ENCODE data around the gene PPP1R3G.
"Not testable (repeated sequence)": the region's sequence is repeated elsewhere in the genome, so short reads cannot be mapped to it uniquely, and the experiment has no call there.

Gene PPP1R3G

DNA sequence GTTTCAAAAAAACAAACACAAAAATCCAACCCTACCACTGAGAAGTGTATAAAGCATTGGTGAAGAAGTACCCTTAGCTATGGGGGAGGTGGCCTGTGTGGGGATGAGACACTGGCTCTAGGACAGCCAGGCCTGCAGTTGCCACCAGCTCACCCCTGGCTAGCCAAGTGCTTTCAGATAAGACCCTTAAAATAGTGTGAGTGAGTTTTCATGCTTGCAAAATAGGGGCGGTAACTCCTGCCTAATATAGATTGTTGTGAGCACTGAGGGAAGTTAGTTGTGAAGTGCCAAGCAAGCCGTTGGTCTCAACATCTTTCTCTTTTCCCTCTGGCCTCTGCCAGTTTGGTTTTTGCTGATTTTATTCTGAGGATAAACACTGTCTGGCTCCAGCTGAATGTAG lies 11.3 kb downstream of the PPP1R3G start:
- no peak for DNase-seq

DNA sequence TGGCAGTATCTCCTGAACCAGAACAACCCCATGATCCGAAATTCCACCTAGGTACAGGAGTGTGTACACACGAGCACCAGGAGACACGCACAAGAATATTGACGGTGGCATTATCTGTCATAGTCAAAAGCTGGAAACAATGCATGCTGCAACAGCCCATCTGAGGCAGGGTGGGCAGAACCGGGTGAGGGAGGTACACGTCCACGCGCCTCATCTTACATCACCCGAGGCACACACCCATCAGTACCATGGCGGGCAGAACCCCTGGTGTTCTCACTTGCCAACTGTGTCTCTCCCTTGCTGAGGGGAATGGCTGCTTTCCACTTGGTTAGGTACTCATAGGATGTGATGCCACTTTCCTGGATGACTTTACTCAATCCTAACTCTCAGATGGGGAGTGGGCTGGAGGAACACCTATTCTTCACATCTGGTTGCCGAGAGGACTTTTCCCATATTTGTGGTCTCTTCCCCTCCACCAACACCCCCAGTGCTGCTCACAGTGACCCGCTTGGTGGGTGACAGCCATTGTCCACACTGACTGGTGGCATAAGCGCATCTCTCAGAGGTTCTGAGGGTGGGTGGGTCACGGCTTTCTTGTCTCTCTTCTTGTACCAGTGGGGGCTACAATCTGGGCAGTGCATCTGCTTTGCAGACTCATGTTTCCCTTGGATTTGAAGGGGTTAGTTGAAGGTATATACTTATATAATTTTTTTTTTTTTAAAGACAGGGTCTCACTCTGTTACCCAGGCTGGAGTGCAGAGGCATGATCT lies 13.5 kb downstream of the PPP1R3G start:
- no peak for DNase-seq

DNA sequence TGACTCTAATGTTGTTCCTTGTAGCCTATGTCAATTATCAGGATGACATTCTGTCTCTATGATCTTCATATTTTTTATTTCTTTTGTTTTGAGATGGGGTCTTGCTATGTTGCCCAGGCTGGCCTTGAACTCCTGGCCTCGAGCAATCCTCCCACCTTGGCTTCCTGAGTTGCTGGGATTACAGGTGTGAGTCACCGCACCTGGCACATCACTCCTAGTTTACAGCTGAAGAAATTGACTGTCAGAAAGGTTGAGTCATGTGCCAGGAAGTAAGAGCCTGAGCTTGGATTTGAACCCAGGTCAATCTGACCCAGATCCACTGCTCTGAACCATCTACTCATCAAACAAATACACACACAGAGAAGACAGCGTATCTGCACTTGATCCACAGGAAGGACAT lies 14.4 kb downstream of the PPP1R3G start:
- no peak for DNase-seq

DNA sequence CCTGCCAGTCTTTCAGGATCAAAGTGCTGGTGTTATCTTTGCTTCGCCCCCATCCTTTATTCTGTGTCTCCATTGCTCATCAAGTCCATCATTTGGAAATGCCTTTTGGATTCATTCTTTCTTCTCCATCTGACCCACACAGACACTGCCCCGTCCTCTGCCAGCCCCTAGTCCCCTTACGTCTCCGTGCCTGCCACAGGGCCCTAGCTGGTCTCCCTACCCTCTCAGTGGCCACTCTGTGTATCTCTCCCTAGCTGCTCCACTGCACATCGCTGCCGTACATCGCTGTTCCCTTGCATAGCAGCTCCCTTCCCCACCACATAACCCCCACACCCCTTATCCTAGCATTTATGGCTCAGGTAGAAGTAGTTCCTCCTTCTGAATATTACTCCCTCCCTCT lies 15.7 kb downstream of the PPP1R3G start:
- DNase-seq: no peak

DNA sequence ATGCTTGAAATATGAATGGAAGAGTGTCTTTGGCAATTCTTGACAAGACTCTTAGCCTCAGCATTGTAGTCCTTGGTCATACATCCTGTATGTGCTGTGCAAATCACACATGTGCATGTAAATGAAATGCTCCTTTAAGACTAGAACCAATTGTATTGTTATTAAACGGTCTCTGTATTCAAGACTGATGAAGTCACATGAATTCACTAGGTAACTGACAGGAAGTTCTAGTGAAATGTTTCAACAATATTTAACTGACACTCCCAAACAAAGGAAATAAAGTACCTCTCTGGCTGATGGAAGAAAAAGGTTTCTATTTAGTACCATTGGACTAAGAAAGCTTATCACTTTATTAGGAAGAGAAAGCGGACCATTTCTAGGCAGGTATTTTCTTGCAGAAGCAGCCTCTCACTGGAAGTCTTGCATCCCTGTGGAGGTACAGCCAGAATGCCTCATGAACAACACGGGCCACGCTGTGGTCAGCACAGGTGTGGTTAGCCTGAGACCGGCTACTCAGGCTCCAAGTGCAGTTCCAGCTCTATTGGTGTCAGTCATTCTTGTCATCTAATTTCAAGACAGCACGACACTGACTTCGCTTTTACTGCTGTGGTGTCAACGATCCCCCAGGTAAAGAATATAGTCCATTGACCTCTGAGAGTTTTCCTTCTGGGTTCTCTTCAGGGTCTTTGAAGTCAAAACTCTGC lies 17.3 kb downstream of the PPP1R3G start:
- no peak for DNase-seq

DNA sequence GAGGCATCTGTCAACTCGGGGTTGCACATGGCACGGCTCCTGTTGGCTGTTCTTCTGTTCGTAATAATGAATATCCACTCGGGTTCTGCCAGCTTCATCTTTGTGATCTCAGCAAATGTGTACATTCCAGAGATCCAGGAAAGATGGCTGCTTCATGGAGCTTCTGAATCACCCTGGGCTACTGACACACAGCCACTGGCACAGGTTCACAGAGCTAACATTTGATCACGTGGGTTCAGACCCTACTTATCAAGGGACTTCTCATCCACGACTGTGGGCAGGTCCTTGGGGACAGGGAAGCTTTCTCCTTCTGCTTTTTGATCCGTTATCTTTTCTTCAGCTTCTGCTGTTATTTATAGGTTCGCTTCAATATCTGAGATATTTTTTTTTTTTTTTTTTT lies 18.1 kb downstream of the PPP1R3G start:
- no peak for DNase-seq

DNA sequence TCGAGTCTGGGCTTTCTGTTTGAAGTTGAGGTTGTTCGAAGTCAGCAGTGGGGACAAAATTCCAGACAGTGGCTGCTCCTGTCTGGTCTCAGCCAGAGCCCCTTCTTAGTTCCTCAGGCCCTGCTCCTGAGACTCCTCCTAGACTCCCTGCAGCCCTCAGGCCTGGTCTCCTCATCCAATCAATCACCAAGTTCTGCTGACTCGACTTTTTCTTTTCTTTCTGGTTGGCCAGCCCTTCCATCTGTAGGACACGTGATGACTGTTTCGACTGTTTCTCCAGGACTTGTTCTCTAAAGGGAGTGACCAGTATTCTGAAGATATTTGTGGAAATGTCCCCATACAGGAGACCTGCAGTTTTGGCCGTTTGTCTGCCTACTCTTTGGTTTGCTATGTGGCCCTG lies 19.5 kb downstream of the PPP1R3G start:
- no peak for DNase-seq

DNA sequence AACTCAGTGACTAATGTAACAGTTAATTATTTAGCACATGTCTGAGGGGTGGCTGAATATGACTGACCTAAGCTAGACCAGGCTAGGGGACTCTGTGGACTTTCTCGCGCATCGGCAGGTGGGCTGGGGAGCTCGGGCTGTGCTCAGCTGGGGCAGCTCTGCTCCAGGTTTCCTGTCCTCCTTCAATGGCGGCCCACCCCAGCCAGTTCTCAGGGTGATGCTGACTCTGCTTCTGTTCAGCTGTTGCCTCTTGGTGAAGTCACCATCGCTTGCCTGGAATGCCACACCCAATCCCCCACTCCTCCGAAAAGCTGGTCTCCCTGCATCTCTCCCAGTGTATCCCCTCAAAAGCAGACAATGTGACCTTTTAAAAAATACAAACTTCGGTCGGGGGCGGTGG lies 20.0 kb downstream of the PPP1R3G start:
- DNase-seq: no peak

DNA sequence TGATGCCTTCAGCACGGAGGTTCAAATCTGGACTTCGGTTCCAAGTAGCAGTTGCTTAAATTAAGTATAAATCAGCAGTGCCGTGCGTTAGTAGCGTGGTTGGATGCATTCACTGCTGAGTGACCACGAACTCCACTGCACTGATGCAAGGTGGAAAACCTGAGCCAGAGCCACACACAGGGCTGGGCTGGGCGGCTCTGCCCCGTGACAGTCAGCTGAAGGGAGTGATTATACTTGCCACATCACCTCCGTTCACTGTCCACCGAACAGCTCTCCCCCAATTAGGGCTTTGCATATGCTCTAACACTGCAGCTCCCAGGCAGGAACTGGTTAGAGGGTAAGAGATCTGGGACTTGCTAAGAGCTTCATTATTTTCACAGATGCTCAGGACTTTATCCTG lies 22.2 kb downstream of the PPP1R3G start:
- no peak for DNase-seq

DNA sequence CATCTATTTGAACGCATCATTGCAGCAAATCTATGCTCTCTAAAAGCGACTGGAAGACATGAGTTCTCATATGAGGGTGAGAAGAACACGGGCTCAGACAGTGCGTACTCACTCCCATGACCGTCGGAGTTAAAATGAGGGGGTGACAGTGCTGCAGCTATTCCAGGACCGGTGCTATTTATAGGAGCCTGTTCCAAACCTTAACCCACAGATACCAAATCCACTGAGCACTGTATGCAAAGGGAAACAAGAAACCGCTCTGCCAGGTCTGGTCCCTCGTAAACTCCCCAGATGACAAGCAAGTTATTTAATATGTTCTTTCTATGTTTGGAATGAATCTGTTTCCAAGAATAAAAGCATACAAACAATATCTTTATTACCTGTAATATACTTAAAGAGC lies 22.9 kb downstream of the PPP1R3G start:
- no peak for DNase-seq

DNA sequence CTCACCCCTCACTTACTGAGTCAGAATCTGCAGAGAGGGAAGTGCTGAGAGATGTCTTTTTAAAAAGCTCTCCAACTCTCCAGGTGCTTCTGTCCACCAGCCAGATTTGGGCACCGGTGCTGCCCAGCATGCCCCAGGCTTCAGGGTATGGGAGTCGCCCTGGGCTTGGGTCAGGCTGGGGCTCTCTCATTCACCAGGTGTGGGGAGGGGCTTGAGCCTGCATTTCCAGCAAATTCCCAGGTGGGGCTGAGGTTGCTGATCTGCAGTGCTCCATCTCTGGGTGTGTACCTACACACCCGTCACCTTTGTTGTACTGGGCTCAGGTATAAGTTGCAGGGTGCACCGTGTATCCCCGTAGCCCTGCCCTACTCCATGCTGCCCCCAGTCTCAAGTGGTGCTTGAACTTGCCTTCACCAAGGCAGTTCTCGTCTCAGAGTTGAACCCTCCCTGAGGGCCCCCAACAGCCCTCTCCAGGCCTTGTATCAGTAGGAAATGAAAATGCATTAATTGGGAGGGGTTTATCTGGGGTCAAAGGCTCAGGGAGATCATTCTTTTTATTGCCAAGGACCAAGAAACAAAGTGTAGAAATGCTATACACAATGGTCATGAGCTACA lies 23.5 kb downstream of the PPP1R3G start:
- DNase-seq: no peak

DNA sequence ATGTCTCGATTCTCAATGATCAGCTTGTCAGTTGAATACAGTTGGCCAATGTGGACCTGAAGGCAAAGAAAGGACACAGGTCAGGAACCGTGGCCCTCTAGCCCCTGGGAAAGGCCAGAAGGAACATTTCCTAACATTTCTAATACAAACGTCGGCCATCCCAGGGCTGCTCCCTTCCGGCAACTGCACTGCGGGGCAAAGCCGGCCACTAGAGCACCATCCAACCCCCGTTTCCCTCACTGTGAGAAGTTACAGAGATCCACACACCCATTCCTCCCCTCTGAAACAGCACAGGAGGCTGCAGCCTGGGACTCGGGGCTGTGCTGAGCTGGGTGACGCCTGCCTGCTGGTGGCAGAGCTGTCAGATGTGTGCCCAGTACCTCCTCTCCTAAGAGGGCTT lies 24.3 kb downstream of the PPP1R3G start:
- no peak for DNase-seq

DNA sequence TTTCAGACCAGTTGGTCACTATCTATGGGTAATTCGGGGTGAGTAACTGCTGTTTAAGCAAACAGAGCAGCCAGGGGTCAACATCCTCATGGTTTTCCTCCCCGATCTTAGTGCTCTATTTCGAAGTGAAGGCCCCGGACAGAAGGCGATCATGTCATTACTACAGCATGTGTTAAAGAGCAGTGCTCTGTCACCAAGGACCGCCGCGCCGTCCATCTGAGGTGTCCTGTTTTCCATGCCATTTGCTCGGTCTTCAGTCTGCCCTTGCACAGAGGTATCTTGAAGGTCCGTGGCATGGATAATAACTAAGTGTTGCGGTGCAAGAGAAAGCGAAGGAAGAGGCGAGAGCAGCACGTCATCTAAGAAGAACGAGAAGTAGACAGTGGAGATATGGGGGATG lies 25.1 kb downstream of the PPP1R3G start:
- DNase-seq: no peak

DNA sequence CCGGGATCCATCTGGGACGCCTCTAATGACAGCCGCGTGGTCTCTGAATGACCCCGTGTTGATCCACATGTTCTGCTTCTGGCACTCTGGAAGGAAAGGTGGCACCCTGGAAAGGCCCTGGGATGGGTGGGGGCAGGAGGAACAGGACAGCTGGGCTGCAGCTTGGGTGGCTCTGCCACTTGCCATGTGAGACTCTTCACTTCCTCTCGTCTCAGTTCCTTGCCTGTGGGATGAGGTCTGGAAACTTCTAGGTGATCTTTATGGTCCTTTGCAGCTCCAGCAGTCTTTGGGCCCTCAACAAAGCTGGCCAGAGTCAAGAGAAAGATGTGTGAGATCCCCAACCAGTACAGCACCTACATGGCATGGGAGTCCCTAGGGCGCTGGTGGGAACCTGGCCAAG lies 26.5 kb downstream of the PPP1R3G start:
- DNase-seq: no peak

DNA sequence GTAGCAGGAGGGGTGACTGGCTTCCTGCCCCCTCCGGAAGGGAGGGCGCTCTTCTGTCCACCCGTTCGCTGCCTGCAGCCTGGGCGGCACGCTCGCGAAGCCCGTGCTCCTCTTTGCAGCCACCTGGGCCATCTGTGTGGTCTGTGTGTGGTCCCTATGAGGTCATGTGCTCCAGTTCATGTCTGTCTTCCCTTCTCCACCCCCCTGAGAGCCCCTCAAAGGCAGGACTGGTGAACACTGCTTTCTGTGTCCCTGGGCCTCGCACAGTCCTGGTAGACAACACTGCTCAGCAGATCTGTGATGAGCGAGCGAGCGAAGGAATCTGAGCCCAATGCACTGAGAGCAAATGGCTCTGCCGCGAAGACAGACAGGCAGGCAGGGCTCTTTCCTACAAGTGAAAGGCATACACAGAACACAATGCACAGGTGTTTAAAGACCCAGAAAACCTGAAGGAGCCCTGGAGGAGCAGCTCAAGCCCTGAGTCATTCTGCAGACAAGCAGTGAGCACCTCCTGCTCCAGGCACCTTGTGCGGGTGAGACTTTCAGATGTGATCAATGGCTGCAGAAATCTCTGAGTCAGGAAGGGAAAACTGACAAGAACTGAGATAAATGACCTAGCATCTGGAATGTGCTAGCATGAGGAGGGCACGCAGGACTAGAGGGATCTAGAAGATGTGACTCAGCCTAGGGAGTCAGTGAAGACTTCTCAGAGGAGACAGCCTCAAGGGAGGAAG lies 27.1 kb downstream of the PPP1R3G start:
- DNase-seq: no peak

DNA sequence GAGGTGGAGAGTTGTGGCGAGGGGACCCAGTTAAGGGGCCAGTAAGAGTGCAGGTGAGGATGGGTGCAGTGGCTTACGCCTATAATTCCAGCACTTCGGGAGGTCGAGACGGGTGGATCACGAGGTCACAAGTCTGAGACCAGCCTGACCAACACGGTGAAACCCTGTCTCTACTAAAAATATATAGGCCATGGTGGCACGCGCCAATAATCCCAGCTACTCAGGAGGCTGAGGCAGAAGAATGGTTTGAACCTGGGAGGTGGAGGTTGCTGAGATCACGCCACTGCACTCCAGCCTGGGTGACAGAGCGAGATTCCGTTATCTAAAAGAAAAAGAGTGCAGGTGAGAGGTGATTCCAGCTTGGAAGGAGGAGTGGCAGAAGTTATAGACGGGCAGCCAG lies 28.0 kb downstream of the PPP1R3G start:
- no peak for DNase-seq

DNA sequence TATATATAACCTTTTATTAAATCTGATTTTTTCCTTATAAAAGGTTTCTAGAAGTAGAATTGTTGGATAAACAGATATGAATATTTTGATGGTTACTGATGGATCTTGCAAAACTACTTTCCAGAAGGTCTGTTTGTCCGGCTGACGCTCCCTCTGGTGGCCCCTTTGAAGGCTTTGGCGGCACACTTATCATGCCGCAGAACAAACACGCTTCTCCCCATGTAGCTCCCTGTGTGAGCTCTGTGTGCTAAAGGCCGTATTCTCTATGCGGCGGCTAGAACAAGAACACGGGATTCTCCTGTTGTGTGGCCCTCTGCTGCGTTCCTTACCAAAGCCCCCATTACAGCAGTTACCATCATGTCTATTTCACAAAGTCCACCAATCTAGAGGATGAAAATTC lies 30.0 kb downstream of the PPP1R3G start:
- DNase-seq: no peak

DNA sequence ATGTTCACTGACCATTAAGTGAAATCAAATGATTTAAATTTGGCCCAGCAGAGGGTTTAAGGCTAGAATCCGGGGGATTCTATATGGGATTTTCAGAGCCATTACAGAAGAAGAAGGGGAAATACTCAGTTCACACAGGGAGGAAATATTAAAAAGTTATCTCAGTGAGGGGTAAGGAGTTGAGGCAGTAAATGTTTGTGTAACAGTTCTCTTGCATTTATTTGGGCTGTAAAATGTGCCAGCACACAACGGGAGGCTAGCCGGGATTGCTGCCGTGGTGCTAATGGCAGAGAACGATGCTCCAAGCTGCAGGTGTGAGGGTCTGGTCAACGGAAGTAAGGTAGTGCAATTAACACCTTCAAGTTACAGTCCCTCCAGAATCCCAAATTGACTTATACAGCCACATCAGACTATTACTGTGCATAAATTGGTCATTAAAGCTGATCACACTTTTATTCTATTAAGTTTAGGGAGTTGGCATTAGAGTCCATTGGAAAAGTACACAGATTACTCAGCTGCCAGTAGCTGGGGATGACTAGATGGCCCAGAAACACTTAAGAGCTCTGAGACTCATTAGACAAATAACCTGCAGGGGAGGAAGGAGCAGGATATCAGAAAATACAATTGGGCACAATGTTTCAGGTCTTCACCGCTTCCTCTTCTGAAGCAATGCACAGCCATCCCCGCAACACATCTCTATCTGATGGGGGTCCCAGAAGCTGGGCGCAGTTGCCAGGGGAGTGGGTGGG lies 31.3 kb downstream of the PPP1R3G start:
- DNase-seq: no peak

DNA sequence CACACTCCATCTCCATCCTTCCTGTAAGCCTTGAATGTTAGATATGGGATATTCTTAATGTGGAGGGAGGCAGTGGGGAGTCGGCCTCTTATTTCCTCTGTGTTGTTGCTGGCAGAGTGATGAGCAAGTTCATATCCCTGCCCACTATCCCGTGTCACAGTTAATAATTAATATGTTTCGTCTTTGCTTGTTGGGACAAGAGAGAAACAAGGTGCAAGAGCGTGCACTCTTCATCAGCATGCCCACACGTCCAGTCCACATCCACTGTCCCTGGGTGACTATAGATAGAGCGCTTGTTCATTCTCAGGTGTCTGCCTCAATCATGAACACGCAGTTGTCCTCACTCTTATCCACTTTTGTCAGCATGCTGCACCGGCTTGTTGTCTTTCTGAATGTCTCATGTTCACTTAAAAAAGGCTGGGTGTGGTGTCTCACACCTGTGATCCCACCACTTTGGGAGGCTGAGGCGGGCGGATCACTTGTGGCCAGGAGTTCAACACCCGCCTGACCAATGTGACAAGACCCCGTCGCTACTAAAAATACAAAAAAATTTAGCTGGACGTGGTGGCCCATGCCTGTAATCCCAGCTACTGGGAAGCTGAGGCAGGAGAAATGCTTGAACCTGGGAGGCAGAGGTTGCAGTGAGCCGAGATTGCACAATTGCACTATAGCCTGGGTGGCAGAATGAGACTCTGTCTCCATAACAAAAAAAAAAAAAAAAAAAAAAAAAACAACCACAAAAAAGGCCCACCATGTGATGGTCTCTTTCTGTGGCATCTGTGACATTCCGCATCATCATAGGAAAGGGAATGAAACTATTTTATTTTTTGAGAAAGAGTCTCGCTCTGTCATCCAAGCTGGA lies 34.2 kb downstream of the PPP1R3G start:
- DNase-seq: no peak

DNA sequence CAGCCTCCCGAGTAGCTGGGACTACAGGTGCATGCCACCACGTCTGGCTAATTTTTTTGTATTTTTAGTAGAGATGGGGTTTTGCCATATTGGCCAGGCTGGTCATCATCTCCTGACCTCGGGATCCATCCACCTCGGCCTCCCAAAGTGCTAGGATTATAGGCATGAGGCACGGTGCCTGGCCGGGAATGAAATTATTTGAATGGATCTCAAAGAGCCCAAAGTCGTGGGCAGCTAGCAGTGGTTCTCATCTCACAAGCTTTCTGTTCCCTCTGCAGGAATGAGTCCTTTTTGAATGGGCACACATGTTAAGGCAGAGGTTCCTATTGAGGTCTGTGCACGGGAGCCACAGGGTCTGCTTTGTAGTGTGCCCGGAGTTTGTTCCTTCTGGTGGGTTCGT lies 34.9 kb downstream of the PPP1R3G start:
- no peak for DNase-seq

DNA sequence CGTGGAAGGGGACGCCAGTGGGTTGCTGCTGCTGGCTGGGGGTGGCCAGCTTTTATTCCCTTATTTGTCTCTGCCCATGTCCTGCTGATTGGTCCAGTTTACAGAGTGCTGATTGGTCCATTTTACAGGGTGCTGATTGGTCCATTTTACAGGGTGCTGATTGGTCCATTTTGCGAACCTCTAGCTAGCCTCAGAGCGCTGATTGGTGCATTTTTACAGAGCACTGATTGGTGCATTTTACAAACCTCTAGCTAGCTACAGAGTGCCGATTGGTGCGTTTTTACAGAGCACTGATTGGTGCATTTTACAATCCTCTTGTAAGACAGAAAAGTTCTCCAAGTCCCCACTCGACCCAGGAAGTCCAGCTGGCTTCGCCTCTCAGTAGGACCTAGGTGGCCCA lies 35.4 kb downstream of the PPP1R3G start:
- DNase-seq: not testable (repeated sequence)

DNA sequence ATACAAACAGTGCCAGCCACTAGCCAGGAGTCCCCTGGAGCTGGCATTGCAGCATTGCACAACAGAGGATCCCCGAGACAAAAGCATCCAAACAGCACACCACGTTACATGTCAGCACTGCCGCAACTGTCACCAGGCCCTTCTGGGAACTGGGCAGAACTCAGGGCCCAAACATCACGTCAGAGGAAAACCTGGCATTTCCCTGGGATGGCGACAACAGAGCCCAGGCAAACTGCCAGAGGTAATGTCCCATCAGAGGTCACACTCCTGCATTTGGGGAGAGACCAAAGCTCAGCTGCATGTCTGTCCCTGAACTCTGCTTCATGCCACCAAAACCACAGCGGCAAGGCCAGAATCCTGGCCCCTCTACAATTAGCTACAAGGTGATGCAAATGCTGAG lies 36.3 kb downstream of the PPP1R3G start:
- DNase-seq: no peak

Data from NCI-H1694 treated with DMSO at 0.1 percent for 48 hours (cell line).